Heart left ventricle (tissue), 16 donors: ENCODE measurements around the gene SEMA5B. TPM values are rescaled to one million over a fixed set of nuclear protein-coding genes. Genes with fewer than 3 reads are reported as not detected.
A peak's percentile ranks its signal among the peaks of the same experiment; 100 is the strongest.

ENCODE experiments used
- ATAC-seq, 4 donors: fragments of 200-7000 bp; cut with Tn5 transposase; one replicate each; pipeline ENCODE4 v1.9.1; 2020 to 2022; ENCODE audit warnings: moderate library complexity in 4 of 4, mild to moderate bottlenecking in 3 of 4, moderate number of reproducible peaks in 1 of 4
- DNase-seq, 5 donors: peaks; one replicate each; pipeline ENCODE4 v3.0.0-alpha.2; 2020
- H3K27ac ChIP-seq, 12 donors: fragments of 200-600 bp; sonication (generic) in 4 of 12; one replicate each; pipeline versions ENCODE4 v1.5.0 to v1.8.0; 2016 to 2022; ENCODE audit warnings: mild to moderate bottlenecking in 2 of 12
- H3K27me3 ChIP-seq, 9 donors: fragments of 200-600 bp; sonication (generic) in 2 of 9; one replicate each; pipeline versions ENCODE4 v1.5.1 to v1.8.0; 2016 to 2022; ENCODE audit warnings: mild to moderate bottlenecking in 3 of 9
- H3K36me3 ChIP-seq, 9 donors: fragments of 200-600 bp; sonication (generic) in 2 of 9; one replicate each; pipeline versions ENCODE4 v1.5.0 to v1.8.0; 2018 to 2022; ENCODE audit warnings: mild to moderate bottlenecking in 2 of 9
- H3K4me1 ChIP-seq, 12 donors: fragments of 200-600 bp; sonication (generic) in 4 of 12; one replicate each; pipeline versions ENCODE4 v1.5.0 to v1.8.0; 2016 to 2022; ENCODE audit warnings: mild to moderate bottlenecking in 3 of 12
- H3K4me3 ChIP-seq, 12 donors: fragments of 200-600 bp; sonication (generic) in 4 of 12; one replicate each; pipeline versions ENCODE4 v1.5.0 to v1.8.0; 2017 to 2022; ENCODE audit warnings: mild to moderate bottlenecking in 9 of 12, moderate library complexity in 4 of 12
- H3K9me3 ChIP-seq, 12 donors: fragments of 200-600 bp; sonication (generic) in 4 of 12; one replicate each; pipeline versions ENCODE4 v1.5.0 to v1.8.0; 2016 to 2022; ENCODE audit warnings: mild to moderate bottlenecking in 1 of 12
- POLR2A ChIP-seq, 2 donors: fragments of 450-650 bp; IDR thresholded peaks; one replicate each; pipeline ENCODE4 v1.6.1; 2017; ENCODE audit warnings: antibody characterized with exemption in 2 of 2, mild to moderate bottlenecking in 2 of 2, moderate library complexity in 2 of 2
- WGBS, 4 donors: extraction: QIAGEN DNeasy Blood & Tissue Kit in 2 of 4; methylation state at CpG; one replicate each; pipeline versions ENCODE4 v1.1.5 to v1.1.7; 2013 to 2018; 5-methylcytosine and 5-hydroxymethylcytosine counted together
- intact Hi-C, 10 donors: fragments of 100-400 bp; cut with DNase I; formaldehyde crosslinking; loops; one replicate each; pipeline versions ENCODE4 v1.11.1 to v1.14.2; 2022
- polyA plus RNA-seq, 2 donors: library from polyadenylated mRNA; stranded (reverse); fragments of 200-250 nt; gene quantifications; one replicate each; pipeline ENCODE4 v1.2.3, GENCODE V29; 2013
- total RNA-seq, 9 donors: library from RNA; depleted of rRNA in 2 of 9; stranded (reverse); fragments of >200 nt in 2 of 9; fragmentation: NEBNext Ultra II Directional in 3 of 9; extraction: Animal tissue kit (Norgen Biotek cat#: 25700) in 3 of 9; gene quantifications; one replicate each; pipeline versions ENCODE4 v1.1.0 to v1.2.4, GENCODE V29; 2016 to 2023
- TF ChIP-seq, protein P1 (sequence below), 12 donors: fragments of 200-600 bp; sonication (generic) in 4 of 12; IDR thresholded peaks; one replicate each; pipeline versions ENCODE4 v1.5.0 to v1.8.0; 2018 to 2022; ENCODE audit warnings: antibody characterized with exemption in 12 of 12, mild to moderate bottlenecking in 5 of 12
- donor health status: ischemic (EF 13 %, LVEDD 7.1; RV severe dilation, severe dysfunction).
- donor health status: healthy with polysubstance abuse.
- donor health status: DM: no; HTN: yes; CAD: no.
- donor health status: DM: no; HTN: no; CAD: no.
- donor health status: ischemic (EF 25% LVEDD 6.9; RV normal size, moderate dysfunction).
- donor health status: ischemic (EF 25% LVEDD 5.7; RV mildly dilated, moderate dysfunction).
- donor health status: healthy.
- donor health status: DM: yes; HTN: yes; CAD: no.
- donor health status: ischemic (EF 35%, LVEDD 5.7; RV mildly dilated, moderate dysfunction).
- donor health status: nonischemic (EF 11% LVEDD 7.7; RV severe dilation, severe dysfunction).
- donor health status: DM: yes; HTN: yes; CAD: no.
- donor health status: PGD.
- donor health status: ischemic (EF 29% LVEDD 5.4; RV normal size, mild dysfunction).
- donor health status: nonischemic (EF 23%, LVEDD 6.1; RV moderate dilation, normal function).

Gene SEMA5B
- total and polyA plus RNA-seq, 11 donors = 2.2 to 16.7 (median 7.0) TPM

DNA sequence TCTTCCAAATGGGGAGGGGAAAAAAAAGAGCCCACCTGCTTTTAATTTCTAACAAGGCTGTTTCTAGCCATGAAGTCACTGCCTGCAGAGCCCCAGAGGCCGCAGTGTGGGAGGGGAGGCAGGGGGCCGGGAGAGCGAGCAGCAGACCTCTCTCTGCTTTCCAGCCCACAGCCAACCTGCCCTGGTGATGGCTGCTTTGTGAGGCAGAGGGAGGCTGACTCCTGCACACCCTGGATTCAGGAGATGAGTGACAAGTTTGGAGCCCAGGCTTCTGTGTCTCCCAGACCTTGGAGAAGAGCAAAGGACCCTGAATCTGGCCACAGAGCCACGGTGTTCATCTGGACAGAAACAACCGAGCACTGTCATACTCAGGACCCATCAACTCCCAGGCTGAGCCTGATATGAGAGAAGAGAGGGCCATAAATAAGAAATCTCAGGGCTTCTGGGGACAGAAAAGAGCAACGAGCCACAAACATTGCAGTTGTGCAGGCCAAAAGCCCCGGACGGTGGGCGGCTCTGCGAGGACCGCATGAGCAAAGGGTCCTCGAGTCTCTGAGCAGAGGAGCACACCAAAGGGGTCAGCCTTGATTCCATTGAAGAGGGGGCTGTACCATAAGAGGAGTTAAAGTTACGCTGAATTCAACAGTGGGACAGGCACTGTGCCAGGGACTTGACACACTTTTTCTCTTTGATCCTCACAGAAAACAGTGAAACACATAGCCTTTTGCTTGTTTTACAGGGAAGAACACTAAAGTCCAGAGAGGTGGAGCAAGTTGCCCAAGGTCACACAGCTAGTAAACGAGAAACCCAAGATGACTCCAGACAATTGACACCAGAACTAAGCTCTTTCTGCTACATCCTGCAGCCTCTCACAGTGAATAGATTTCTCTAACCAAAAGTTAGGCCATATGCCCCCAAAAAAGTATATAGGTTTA lies 97.2 kb downstream of the SEMA5B start:
- TF ChIP-seq POLR2A (IDR thresholded peaks at IDR 0.05) = no peak
- TF ChIP-seq, protein P1, sequence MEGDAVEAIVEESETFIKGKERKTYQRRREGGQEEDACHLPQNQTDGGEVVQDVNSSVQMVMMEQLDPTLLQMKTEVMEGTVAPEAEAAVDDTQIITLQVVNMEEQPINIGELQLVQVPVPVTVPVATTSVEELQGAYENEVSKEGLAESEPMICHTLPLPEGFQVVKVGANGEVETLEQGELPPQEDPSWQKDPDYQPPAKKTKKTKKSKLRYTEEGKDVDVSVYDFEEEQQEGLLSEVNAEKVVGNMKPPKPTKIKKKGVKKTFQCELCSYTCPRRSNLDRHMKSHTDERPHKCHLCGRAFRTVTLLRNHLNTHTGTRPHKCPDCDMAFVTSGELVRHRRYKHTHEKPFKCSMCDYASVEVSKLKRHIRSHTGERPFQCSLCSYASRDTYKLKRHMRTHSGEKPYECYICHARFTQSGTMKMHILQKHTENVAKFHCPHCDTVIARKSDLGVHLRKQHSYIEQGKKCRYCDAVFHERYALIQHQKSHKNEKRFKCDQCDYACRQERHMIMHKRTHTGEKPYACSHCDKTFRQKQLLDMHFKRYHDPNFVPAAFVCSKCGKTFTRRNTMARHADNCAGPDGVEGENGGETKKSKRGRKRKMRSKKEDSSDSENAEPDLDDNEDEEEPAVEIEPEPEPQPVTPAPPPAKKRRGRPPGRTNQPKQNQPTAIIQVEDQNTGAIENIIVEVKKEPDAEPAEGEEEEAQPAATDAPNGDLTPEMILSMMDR (IDR thresholded peaks at IDR 0.05) = no peak
- ATAC-seq = peak in 2 of 4 donors; percentile 10 to 12
- WGBS, 4 donors = 74 to 81% (median 80%) methylated on average over 14 of the region's 14 CpGs
- H3K4me3 ChIP-seq = no peak overlapping the region
- H3K36me3 ChIP-seq = no peaks in the 10 kb centered on the region
- intact Hi-C loops = no loop called here
- peaks cover 0 to 4% (median 0%) of the 10 kb centered on the region in 9 donors for H3K27me3 ChIP-seq
- DNase-seq = no peak
- peaks cover 0 to 14% (median 0%) of the 10 kb centered on the region in 12 donors for H3K4me1 ChIP-seq
- no peaks in the 10 kb centered on the region for H3K9me3 ChIP-seq
- H3K27ac ChIP-seq = no peak overlapping the region

DNA sequence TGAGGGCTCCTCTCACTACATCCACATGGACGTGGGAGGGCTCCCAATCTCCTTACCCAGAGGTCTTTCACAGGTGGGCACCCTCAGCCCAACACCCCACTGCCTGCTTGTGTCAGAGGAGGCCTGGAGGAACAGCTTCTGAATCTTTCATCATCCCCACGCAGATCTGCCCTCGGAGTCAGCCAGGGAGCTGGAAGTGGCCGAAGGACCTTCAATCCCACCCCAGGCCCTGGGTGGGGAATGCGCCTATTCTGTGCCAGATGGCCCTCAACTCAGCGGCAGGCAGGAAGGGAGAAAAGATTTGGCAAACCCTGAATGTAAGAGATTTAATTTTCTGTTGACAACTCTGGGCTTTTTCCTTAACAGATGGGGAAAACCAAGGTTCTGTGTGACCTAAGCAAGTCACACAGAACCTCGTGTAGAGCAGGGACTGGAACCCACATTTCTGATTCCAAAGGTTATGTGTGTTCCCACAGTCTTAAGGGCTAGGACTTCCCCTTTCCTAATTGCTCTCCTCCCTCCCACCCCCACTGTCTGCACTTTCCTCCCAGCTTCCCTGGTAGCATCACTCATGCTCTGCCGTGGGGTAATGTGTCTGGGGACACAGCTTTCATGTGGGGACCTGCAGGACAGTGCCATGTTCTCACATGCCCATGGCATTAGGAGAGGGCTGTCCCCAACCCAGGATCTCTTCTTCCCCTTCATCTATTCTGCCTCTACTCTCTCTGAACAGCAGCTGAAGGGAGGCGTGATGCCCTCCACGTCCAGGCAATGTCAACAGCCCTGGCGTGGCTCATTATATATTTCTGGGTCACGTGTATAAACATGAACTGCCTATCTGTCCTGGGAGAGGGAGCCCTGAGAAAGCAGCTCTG lies 98.1 kb downstream of the SEMA5B start:
- no peak overlapping the region for H3K4me3 ChIP-seq
- TF ChIP-seq POLR2A (IDR thresholded peaks at IDR 0.05) = no peak
- WGBS, 4 donors = 48 to 62% (median 56%) methylated on average over 11 to 12 of the region's 12 CpGs
- peak in 3 of 4 donors; percentile 42 to 77 (median 46) for ATAC-seq
- intact Hi-C loops = no loop called here
- H3K36me3 ChIP-seq = no peaks in the 10 kb centered on the region
- peaks cover 0 to 4% (median 0%) of the 10 kb centered on the region in 9 donors for H3K27me3 ChIP-seq
- no peaks in the 10 kb centered on the region for H3K9me3 ChIP-seq
- no peak overlapping the region for H3K27ac ChIP-seq
- peaks cover 0 to 14% (median 0%) of the 10 kb centered on the region in 12 donors for H3K4me1 ChIP-seq
- no peak for DNase-seq

DNA sequence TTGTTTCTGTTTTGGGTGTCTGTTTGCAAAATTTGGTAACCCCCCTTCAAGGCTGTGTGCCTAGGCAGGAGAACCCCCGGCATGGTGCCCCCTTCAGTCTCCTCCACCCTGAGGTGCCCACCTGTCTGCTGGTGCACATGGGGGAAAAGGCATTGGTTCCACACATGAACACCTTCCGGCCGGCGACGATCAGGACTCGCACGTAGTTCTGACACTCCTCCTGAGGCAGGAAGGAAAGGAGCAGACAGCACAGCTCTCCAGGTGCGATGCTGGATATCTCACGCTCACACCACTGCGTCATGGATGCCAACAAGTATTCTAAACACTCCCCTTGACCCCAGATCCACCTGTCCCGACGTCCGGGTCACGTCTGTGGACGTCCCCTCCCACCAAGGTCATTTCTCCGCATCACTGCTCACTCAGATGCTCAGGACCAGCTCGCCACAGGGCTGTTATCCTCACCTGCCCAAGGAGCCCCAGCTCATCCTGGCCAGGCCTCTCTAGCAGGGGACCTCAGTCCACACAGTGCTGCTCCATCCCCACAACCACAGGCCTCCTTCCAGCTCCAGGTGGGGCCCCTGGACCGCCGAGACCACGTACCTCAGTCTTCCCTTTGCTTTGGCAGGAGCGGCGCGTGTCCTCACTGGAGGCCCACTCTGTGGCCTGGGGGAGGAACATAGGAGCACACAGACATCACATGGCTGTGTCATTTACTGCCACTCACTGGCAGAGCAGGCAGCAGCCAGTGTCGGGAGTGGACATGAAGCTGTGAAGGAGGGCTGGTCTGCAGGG lies 99.0 kb downstream of the SEMA5B start:
- no peak for DNase-seq
- Histone ChIP-seq H3K36me3 (no peaks in the 10 kb centered on the region), H3K27ac (no peak overlapping the region), H3K4me3 (no peak overlapping the region), H3K9me3 (no peaks in the 10 kb centered on the region), H3K4me1 (peaks cover 0 to 14% (median 0%) of the 10 kb centered on the region in 12 donors), H3K27me3 (peaks cover 0 to 8% (median 0%) of the 10 kb centered on the region in 9 donors)
- 88 to 91% (median 89%) methylated on average over 23 to 24 of the region's 24 CpGs for WGBS, 4 donors
- no peak for ATAC-seq
- TF ChIP-seq, protein P1 (IDR thresholded peaks at IDR 0.05) = no peak
- TF ChIP-seq POLR2A (IDR thresholded peaks at IDR 0.05) = no peak
- intact Hi-C loops = no loop called here

DNA sequence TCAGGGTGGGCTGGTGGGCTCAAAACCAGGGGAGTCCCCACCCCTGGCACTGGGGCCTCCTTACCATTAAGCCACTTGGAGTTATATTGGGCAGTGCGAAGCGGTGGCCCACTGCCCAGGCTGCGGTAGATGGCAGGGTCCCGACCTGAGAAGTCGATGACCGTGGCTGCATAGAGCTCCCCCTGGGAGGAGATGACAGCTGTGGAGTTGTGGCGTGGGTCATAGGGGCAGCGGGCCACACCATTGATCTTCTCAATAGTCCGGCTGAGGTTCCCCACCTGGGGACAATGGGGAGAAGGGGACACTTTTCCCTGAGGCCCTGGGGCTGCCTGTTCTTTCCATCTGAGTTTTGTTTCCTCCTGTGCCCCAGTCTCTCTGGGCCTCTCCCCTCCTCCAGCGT lies 99.8 kb downstream of the SEMA5B start:
- no peaks in the 10 kb centered on the region for H3K36me3 ChIP-seq
- no peak for TF ChIP-seq POLR2A (IDR thresholded peaks at IDR 0.05)
- TF ChIP-seq, protein P1 (IDR thresholded peaks at IDR 0.05) = no peak
- no peak overlapping the region for H3K4me3 ChIP-seq
- intact Hi-C loops = no loop called here
- WGBS, 4 donors = 84 to 94% (median 88%) methylated on average over 9 to 10 of the region's 10 CpGs
- no peak overlapping the region for H3K27ac ChIP-seq
- H3K4me1 ChIP-seq = peaks cover 0 to 14% (median 0%) of the 10 kb centered on the region in 12 donors
- DNase-seq (no peak), ATAC-seq (no peak)
- no peaks in the 10 kb centered on the region for H3K9me3 ChIP-seq
- H3K27me3 ChIP-seq = peaks cover 0 to 16% (median 0%) of the 10 kb centered on the region in 9 donors
